ENCODE data around the gene GTF2A1L. TPM values are rescaled to one million over a fixed set of nuclear protein-coding genes. Genes with fewer than 3 reads are reported as not detected.

The GTF2A1L gene
- total and polyA plus RNA-seq, 2 donors = 0.47 to 0.57 TPM

GRCh38 chr2:48707466-48707865, 89.8 kb downstream of the GTF2A1L start:
- peak in 1 of 9 donors; percentile 18 for DNase-seq (ENCODE audit: low read depth in 6 of 9, low spot score in 9 of 9)
- H3K27me3 ChIP-seq (ENCODE audit: control insufficient read depth in 2 of 2, insufficient read depth in 1 of 2, low read length in 1 of 2) = no peaks in the 10 kb centered on the region
- no peak overlapping the region for H3K27ac ChIP-seq (ENCODE audit: low read depth in 1 of 2, low read length in 1 of 2)
- no peaks in the 10 kb centered on the region for H3K4me1 ChIP-seq (ENCODE audit: control insufficient read depth in 2 of 2, insufficient read depth in 2 of 2, low read length in 2 of 2)
- H3K9me3 ChIP-seq (ENCODE audit: control insufficient read depth in 2 of 2, insufficient read depth in 1 of 2, low read length in 1 of 2) = no peaks in the 10 kb centered on the region
- H3K36me3 ChIP-seq (ENCODE audit: control insufficient read depth in 2 of 2, insufficient read depth in 2 of 2, low read length in 1 of 2) = no peaks in the 10 kb centered on the region
- H3K4me3 ChIP-seq (ENCODE audit: low read length in 2 of 2) = no peak overlapping the region
- 93% methylated on average over 6 of the region's 6 CpGs for WGBS

- WGBS = 91% methylated on average over 7 of the region's 7 CpGs
- no peaks in the 10 kb centered on the region for H3K27me3 ChIP-seq (ENCODE audit: control insufficient read depth in 2 of 2, insufficient read depth in 1 of 2, low read length in 1 of 2)
- H3K27ac ChIP-seq (ENCODE audit: low read depth in 1 of 2, low read length in 1 of 2) = no peak overlapping the region
- H3K4me3 ChIP-seq (ENCODE audit: low read length in 2 of 2) = no peak overlapping the region
- no peaks in the 10 kb centered on the region for H3K36me3 ChIP-seq (ENCODE audit: control insufficient read depth in 2 of 2, insufficient read depth in 2 of 2, low read length in 1 of 2)
- H3K9me3 ChIP-seq (ENCODE audit: control insufficient read depth in 2 of 2, insufficient read depth in 1 of 2, low read length in 1 of 2) = no peaks in the 10 kb centered on the region
- H3K4me1 ChIP-seq (ENCODE audit: control insufficient read depth in 2 of 2, insufficient read depth in 2 of 2, low read length in 2 of 2) = no peaks in the 10 kb centered on the region
- no peak for DNase-seq (ENCODE audit: low read depth in 6 of 9, low spot score in 9 of 9)
These were observed 91.7 kb downstream of the GTF2A1L start for GRCh38 chr2:48709096-48710034.

- H3K9me3 ChIP-seq (ENCODE audit: control insufficient read depth in 2 of 2, insufficient read depth in 1 of 2, low read length in 1 of 2) = no peaks in the 10 kb centered on the region
- H3K4me1 ChIP-seq (ENCODE audit: control insufficient read depth in 2 of 2, insufficient read depth in 2 of 2, low read length in 2 of 2) = no peaks in the 10 kb centered on the region
- DNase-seq (ENCODE audit: low read depth in 6 of 9, low spot score in 9 of 9) = no peak
- no peaks in the 10 kb centered on the region for H3K27me3 ChIP-seq (ENCODE audit: control insufficient read depth in 2 of 2, insufficient read depth in 1 of 2, low read length in 1 of 2)
- WGBS = 53% methylated on average over 4 of the region's 4 CpGs
- H3K4me3 ChIP-seq (ENCODE audit: low read length in 2 of 2) = no peak overlapping the region
- no peaks in the 10 kb centered on the region for H3K36me3 ChIP-seq (ENCODE audit: control insufficient read depth in 2 of 2, insufficient read depth in 2 of 2, low read length in 1 of 2)
- no peak overlapping the region for H3K27ac ChIP-seq (ENCODE audit: low read depth in 1 of 2, low read length in 1 of 2)
These were observed 93.7 kb downstream of the GTF2A1L start for GRCh38 chr2:48711343-48711742.

- Histone ChIP-seq H3K27me3 (ENCODE audit: control insufficient read depth in 2 of 2, insufficient read depth in 1 of 2, low read length in 1 of 2) (no peaks in the 10 kb centered on the region), H3K9me3 (ENCODE audit: control insufficient read depth in 2 of 2, insufficient read depth in 1 of 2, low read length in 1 of 2) (no peaks in the 10 kb centered on the region), H3K36me3 (ENCODE audit: control insufficient read depth in 2 of 2, insufficient read depth in 2 of 2, low read length in 1 of 2) (no peaks in the 10 kb centered on the region), H3K4me1 (ENCODE audit: control insufficient read depth in 2 of 2, insufficient read depth in 2 of 2, low read length in 2 of 2) (no peaks in the 10 kb centered on the region), H3K4me3 (ENCODE audit: low read length in 2 of 2) (no peak overlapping the region), H3K27ac (ENCODE audit: low read depth in 1 of 2, low read length in 1 of 2) (no peak overlapping the region)
- 90% methylated on average over 2 of the region's 2 CpGs for WGBS
- no peak for DNase-seq (ENCODE audit: low read depth in 6 of 9, low spot score in 9 of 9)
These were observed 94.5 kb downstream of the GTF2A1L start for GRCh38 chr2:48712151-48712550.

GRCh38 chr2:48713647-48714046, 96.0 kb downstream of the GTF2A1L start:
- no peaks in the 10 kb centered on the region for H3K27me3 ChIP-seq (ENCODE audit: control insufficient read depth in 2 of 2, insufficient read depth in 1 of 2, low read length in 1 of 2)
- no peak overlapping the region for H3K4me3 ChIP-seq (ENCODE audit: low read length in 2 of 2)
- peak in 1 of 9 donors; percentile 48 for DNase-seq (ENCODE audit: low read depth in 6 of 9, low spot score in 9 of 9)
- WGBS = 97% methylated on average over 1 of the region's 1 CpG
- H3K27ac ChIP-seq (ENCODE audit: low read depth in 1 of 2, low read length in 1 of 2) = no peak overlapping the region
- H3K36me3 ChIP-seq (ENCODE audit: control insufficient read depth in 2 of 2, insufficient read depth in 2 of 2, low read length in 1 of 2) = no peaks in the 10 kb centered on the region
- H3K4me1 ChIP-seq (ENCODE audit: control insufficient read depth in 2 of 2, insufficient read depth in 2 of 2, low read length in 2 of 2) = no peaks in the 10 kb centered on the region
- H3K9me3 ChIP-seq (ENCODE audit: control insufficient read depth in 2 of 2, insufficient read depth in 1 of 2, low read length in 1 of 2) = no peaks in the 10 kb centered on the region

- no peak overlapping the region for H3K27ac ChIP-seq (ENCODE audit: low read depth in 1 of 2, low read length in 1 of 2)
- H3K9me3 ChIP-seq (ENCODE audit: control insufficient read depth in 2 of 2, insufficient read depth in 1 of 2, low read length in 1 of 2) = no peaks in the 10 kb centered on the region
- WGBS = 87% methylated on average over 2 of the region's 2 CpGs
- no peaks in the 10 kb centered on the region for H3K4me1 ChIP-seq (ENCODE audit: control insufficient read depth in 2 of 2, insufficient read depth in 2 of 2, low read length in 2 of 2)
- H3K4me3 ChIP-seq (ENCODE audit: low read length in 2 of 2) = no peak overlapping the region
- no peaks in the 10 kb centered on the region for H3K36me3 ChIP-seq (ENCODE audit: control insufficient read depth in 2 of 2, insufficient read depth in 2 of 2, low read length in 1 of 2)
- no peaks in the 10 kb centered on the region for H3K27me3 ChIP-seq (ENCODE audit: control insufficient read depth in 2 of 2, insufficient read depth in 1 of 2, low read length in 1 of 2)
- DNase-seq (ENCODE audit: low read depth in 6 of 9, low spot score in 9 of 9) = no peak
These were observed 96.6 kb downstream of the GTF2A1L start for GRCh38 chr2:48714245-48714644.

- 78% methylated on average over 7 of the region's 7 CpGs for WGBS
- no peaks in the 10 kb centered on the region for H3K9me3 ChIP-seq (ENCODE audit: control insufficient read depth in 2 of 2, insufficient read depth in 1 of 2, low read length in 1 of 2)
- no peaks in the 10 kb centered on the region for H3K4me1 ChIP-seq (ENCODE audit: control insufficient read depth in 2 of 2, insufficient read depth in 2 of 2, low read length in 2 of 2)
- no peaks in the 10 kb centered on the region for H3K27me3 ChIP-seq (ENCODE audit: control insufficient read depth in 2 of 2, insufficient read depth in 1 of 2, low read length in 1 of 2)
- H3K27ac ChIP-seq (ENCODE audit: low read depth in 1 of 2, low read length in 1 of 2) = peak overlapping the region in 1 of 2 donors; percentile 50
- H3K4me3 ChIP-seq (ENCODE audit: low read length in 2 of 2) = no peak overlapping the region
- no peaks in the 10 kb centered on the region for H3K36me3 ChIP-seq (ENCODE audit: control insufficient read depth in 2 of 2, insufficient read depth in 2 of 2, low read length in 1 of 2)
- DNase-seq (ENCODE audit: low read depth in 6 of 9, low spot score in 9 of 9) = no peak
These were observed 97.6 kb downstream of the GTF2A1L start for GRCh38 chr2:48715042-48715899.

GRCh38 chr2:48715956-48716355, 98.3 kb downstream of the GTF2A1L start:
- Histone ChIP-seq H3K27ac (ENCODE audit: low read depth in 1 of 2, low read length in 1 of 2) (peak overlapping the region in 1 of 2 donors; percentile 50), H3K9me3 (ENCODE audit: control insufficient read depth in 2 of 2, insufficient read depth in 1 of 2, low read length in 1 of 2) (no peaks in the 10 kb centered on the region), H3K4me1 (ENCODE audit: control insufficient read depth in 2 of 2, insufficient read depth in 2 of 2, low read length in 2 of 2) (no peaks in the 10 kb centered on the region), H3K27me3 (ENCODE audit: control insufficient read depth in 2 of 2, insufficient read depth in 1 of 2, low read length in 1 of 2) (no peaks in the 10 kb centered on the region), H3K36me3 (ENCODE audit: control insufficient read depth in 2 of 2, insufficient read depth in 2 of 2, low read length in 1 of 2) (no peaks in the 10 kb centered on the region), H3K4me3 (ENCODE audit: low read length in 2 of 2) (no peak overlapping the region)
- no peak for DNase-seq (ENCODE audit: low read depth in 6 of 9, low spot score in 9 of 9)
- WGBS = 91% methylated on average over 1 of the region's 1 CpG

- no peak overlapping the region for H3K27ac ChIP-seq (ENCODE audit: low read depth in 1 of 2, low read length in 1 of 2)
- H3K4me1 ChIP-seq (ENCODE audit: control insufficient read depth in 2 of 2, insufficient read depth in 2 of 2, low read length in 2 of 2) = no peaks in the 10 kb centered on the region
- WGBS = 69% methylated on average over 3 of the region's 3 CpGs
- no peaks in the 10 kb centered on the region for H3K27me3 ChIP-seq (ENCODE audit: control insufficient read depth in 2 of 2, insufficient read depth in 1 of 2, low read length in 1 of 2)
- no peaks in the 10 kb centered on the region for H3K36me3 ChIP-seq (ENCODE audit: control insufficient read depth in 2 of 2, insufficient read depth in 2 of 2, low read length in 1 of 2)
- DNase-seq (ENCODE audit: low read depth in 6 of 9, low spot score in 9 of 9) = no peak
- H3K9me3 ChIP-seq (ENCODE audit: control insufficient read depth in 2 of 2, insufficient read depth in 1 of 2, low read length in 1 of 2) = no peaks in the 10 kb centered on the region
- no peak overlapping the region for H3K4me3 ChIP-seq (ENCODE audit: low read length in 2 of 2)
These were observed 100.2 kb downstream of the GTF2A1L start for GRCh38 chr2:48717846-48718245.
